K562 (cell line): Measurements from ENCODE around the gene RPS19. TPM values are rescaled to one million over a fixed set of nuclear protein-coding genes. Genes with fewer than 3 reads are reported as not detected.

Experiments
- ATAC-seq: fragments of 200-7000 bp; cut with Tn5 transposase; 3 replicates; pipeline ENCODE4 v1.9.1; 2020; ENCODE audit warnings: moderate library complexity
- BruUV-seq: library from RNA; stranded (reverse); fragments of 400-500 nt; replicated peaks from 2 replicates; lab custom pipeline; 2021; lab: Mats Ljungman, UMichigan
- CTCF ChIA-PET: fragments of 300-600 bp; formaldehyde crosslinking; extraction: SDS; loops from one replicate; lab custom pipeline; 2021; ENCODE audit warnings: low intra/inter-chr PET ratio; lab: Yijun Ruan, JAX
- POLR2A ChIA-PET: fragments of 300-600, 350-650 bp; sonication (Branson Sonifier 250); formaldehyde crosslinking; extraction: SDS; loops from one replicate; lab custom pipeline; 2021; ENCODE audit warnings: antibody characterized with exemption, inconsistent platforms; lab: Yijun Ruan, JAX
- DNase-seq, 4 experiments: peaks; one replicate each; pipeline versions ENCODE4 v3.0.0 to v3.0.0-alpha.2; 2011 to 2018; ENCODE audit warnings: low spot score in 3 of 4, mixed read lengths in 3 of 4; ENCODE audit errors: extremely low read depth in 1 of 4
- FAIRE-seq: peaks from 2 replicates; lab custom pipeline; 2011; peaks lifted over from hg19 to GRCh38; lab: Jason Lieb, UNC
- H2AFZ ChIP-seq: 2 replicates; pipeline ENCODE4 v1.6.0; 2011; ENCODE audit warnings: low read depth, low read length, control low read depth, inconsistent platforms
- H3K27ac ChIP-seq: fragments of 200-600 bp; 3 replicates; pipeline ENCODE4 v1.8.0; 2011; ENCODE audit warnings: low read depth, mild to moderate bottlenecking, control low read depth, inconsistent platforms, low read length, moderate library complexity, mixed read lengths; ENCODE audit errors: extremely low read depth
- H3K27me3 ChIP-seq, 2 experiments: fragments of 300-600 bp in 1 of 2; 2 replicates in 1 of 2; 3 replicates in 1 of 2; pipeline versions ENCODE4 v1.6.0 to v1.8.0; 2011; ENCODE audit warnings: inconsistent platforms in 2 of 2, low read length in 2 of 2, mild to moderate bottlenecking in 1 of 2, mixed read lengths in 1 of 2, moderate library complexity in 1 of 2; ENCODE audit not compliant: control insufficient read depth in 2 of 2, insufficient read depth in 2 of 2
- H3K36me3 ChIP-seq: fragments of 300-600 bp; 3 replicates; pipeline ENCODE4 v1.8.0; 2011; ENCODE audit warnings: mild to moderate bottlenecking, low read length, inconsistent platforms; ENCODE audit not compliant: control insufficient read depth, insufficient read depth
- H3K4me1 ChIP-seq, 2 experiments: fragments of 200-600 bp in 1 of 2; replicated peaks in 1 of 2; 2 replicates in 1 of 2; 3 replicates in 1 of 2; pipeline versions ENCODE4 v1.5.1 to v1.8.0; 2011; ENCODE audit warnings: inconsistent platforms in 2 of 2, low read length in 2 of 2, mild to moderate bottlenecking in 1 of 2, mixed read lengths in 1 of 2, moderate library complexity in 1 of 2; ENCODE audit not compliant: control insufficient read depth in 2 of 2, insufficient read depth in 2 of 2
- H3K4me2 ChIP-seq: 2 replicates; pipeline ENCODE4 v1.6.1; 2011; ENCODE audit warnings: low read length, control low read depth, inconsistent platforms, mixed read lengths; ENCODE audit not compliant: insufficient read depth
- H3K4me3 ChIP-seq: fragments of 200-600 bp; sonication (generic), shearing (Covaris generic); 2 replicates; pipeline ENCODE4 v1.5.1; 2016; ENCODE audit warnings: control low read depth, inconsistent platforms
- H3K79me2 ChIP-seq: fragments of 200-600 bp; 3 replicates; pipeline ENCODE4 v1.8.0; 2011; ENCODE audit warnings: low read length, inconsistent platforms; ENCODE audit not compliant: control insufficient read depth, insufficient read depth
- H3K9ac ChIP-seq, 2 experiments: 2 replicates each; pipeline versions ENCODE4 v1.6.0 to v1.6.1; 2011; ENCODE audit warnings: low read depth in 2 of 2, low read length in 2 of 2, control low read depth in 1 of 2, inconsistent platforms in 1 of 2, mild to moderate bottlenecking in 1 of 2, mixed read lengths in 1 of 2; ENCODE audit not compliant: insufficient read depth in 1 of 2
- H3K9me1 ChIP-seq: one replicate; pipeline ENCODE4 v1.6.0; 2011; ENCODE audit warnings: inconsistent platforms, mild to moderate bottlenecking, low read length, moderate library complexity; ENCODE audit not compliant: control insufficient read depth, insufficient read depth
- H3K9me3 ChIP-seq: replicated peaks from 2 replicates; pipeline ENCODE4 v1.5.1; 2011; ENCODE audit warnings: low read depth, low read length, inconsistent platforms; ENCODE audit not compliant: control insufficient read depth, insufficient read depth
- H4K20me1 ChIP-seq: replicated peaks from 2 replicates; pipeline ENCODE4 v1.6.1; 2011; ENCODE audit warnings: low read length, inconsistent platforms, mixed read lengths; ENCODE audit not compliant: control insufficient read depth, insufficient read depth
- KLF13 ChIP-seq: fragments of 450-650 bp; IDR thresholded peaks from 2 replicates; pipeline ENCODE4 v1.6.1; 2016; ENCODE audit warnings: missing genetic modification characterization, low read depth, mild to moderate bottlenecking, missing compliant biosample characterization, moderate library complexity, borderline replicate concordance
- PCBP2 ChIP-seq: fragments of 200-400 bp; formaldehyde crosslinking; IDR thresholded peaks from 2 replicates; pipeline ENCODE4 v1.6.1; 2018; ENCODE audit warnings: low read length, low read depth, mild to moderate bottlenecking, moderate library complexity; ENCODE audit not compliant: poor library complexity, severe bottlenecking
- YBX1 ChIP-seq: fragments of 450-650 bp; IDR thresholded peaks from 2 replicates; pipeline ENCODE4 v1.7.1; 2016; ENCODE audit warnings: mild to moderate bottlenecking
- WGBS: fragments of 100-300 bp; shearing (Covaris generic); methylation state at CpG from one replicate; pipeline ENCODE4 v1.1.6; 2016; ENCODE audit warnings: low coverage, mixed read lengths; ENCODE audit not compliant: insufficient coverage; ENCODE audit errors: missing lambda C conversion rate; 5-methylcytosine and 5-hydroxymethylcytosine counted together
- in situ Hi-C: fragments of 300-500 bp; cut with MboI; formaldehyde crosslinking; loops from 4 replicates; pipeline ENCODE4 v1.15.0; 2018; ENCODE audit warnings: inconsistent platforms, mixed read lengths
- intact Hi-C: fragments of 100-400 bp; cut with micrococcal nuclease; formaldehyde crosslinking; loops from 2 replicates; pipeline ENCODE4 v1.14.2; 2022
- polyA plus RNA-seq, 8 experiments: library from polyadenylated mRNA; depleted of rRNA in 4 of 8; stranded (reverse) in 5 of 8; unstranded in 3 of 8; fragments of >200 nt; fragmentation: Nextera tagmentation in 2 of 8; fragmentation: Illumina TruSeq in 1 of 8; extraction: Ambion mirVana in 2 of 8; extraction: Trizol in 1 of 8; gene quantifications; 2 replicates each; pipeline versions ENCODE4 v1.2.1 to v1.2.3, GENCODE V29; 2011 to 2014; ENCODE audit warnings: inconsistent platforms in 1 of 8, missing spikeins in 1 of 8
- total RNA-seq, 7 experiments: library from RNA; depleted of rRNA in 6 of 7; stranded (reverse); fragments of >200 nt in 6 of 7; fragmentation: Illumina TruSeq in 2 of 7; extraction: Trizol in 2 of 7; gene quantifications; 2 replicates each; pipeline versions ENCODE4 v1.2.1 to v1.2.3, GENCODE V29; 2011 to 2021; ENCODE audit warnings: low replicate concordance in 1 of 7
- TF ChIP-seq, protein P1 (sequence below): fragments of 150-350 bp; IDR thresholded peaks from 2 replicates; pipeline ENCODE4 v1.6.1; 2014; ENCODE audit warnings: low read depth, mild to moderate bottlenecking, low read length, borderline replicate concordance
- TF ChIP-seq, protein P2 (sequence below): fragments of 200-800 bp; sonication (Bioruptor generic); IDR thresholded peaks from 2 replicates; pipeline ENCODE4 v1.6.1; 2016; ENCODE audit warnings: missing genetic modification characterization, missing compliant biosample characterization

RPS19 gene
- total and polyA plus RNA-seq, 9 of the 15 experiments (the other 6 are each of a cell fraction or from before 2014, with no cell fraction given): 1,964 to 3,408 (median 2,747) TPM

DNA sequence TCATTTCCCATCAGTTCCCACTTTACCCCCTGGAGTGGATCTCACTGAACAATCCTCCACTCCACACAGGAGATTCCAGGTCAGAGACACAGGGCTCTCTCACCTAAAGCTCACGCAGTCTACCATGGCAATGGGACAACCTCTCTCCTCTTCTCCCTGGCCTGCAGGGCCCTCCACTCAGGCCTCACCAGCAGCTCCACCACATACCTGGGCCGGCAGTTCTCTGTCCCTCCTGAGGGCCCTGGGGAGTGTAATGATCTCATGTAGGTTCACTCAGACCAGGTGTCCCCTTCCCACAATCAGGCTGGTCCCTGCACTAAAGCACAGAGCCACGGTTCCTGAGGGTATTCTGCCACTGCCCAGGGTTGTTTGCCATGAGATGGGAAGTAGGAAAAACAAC is 48.1 kb upstream of the RPS19 start:
- H3K36me3 ChIP-seq: no peaks in the 10 kb centered on the region
- H3K9me3 ChIP-seq: no peaks in the 10 kb centered on the region
- H3K4me2 ChIP-seq: no peak overlapping the region
- WGBS: 0% methylated on average over 3 of the region's 3 CpGs
- no peak overlapping the region for H3K27ac ChIP-seq
- TF ChIP-seq PCBP2: no peak
- TF ChIP-seq, protein P1, sequence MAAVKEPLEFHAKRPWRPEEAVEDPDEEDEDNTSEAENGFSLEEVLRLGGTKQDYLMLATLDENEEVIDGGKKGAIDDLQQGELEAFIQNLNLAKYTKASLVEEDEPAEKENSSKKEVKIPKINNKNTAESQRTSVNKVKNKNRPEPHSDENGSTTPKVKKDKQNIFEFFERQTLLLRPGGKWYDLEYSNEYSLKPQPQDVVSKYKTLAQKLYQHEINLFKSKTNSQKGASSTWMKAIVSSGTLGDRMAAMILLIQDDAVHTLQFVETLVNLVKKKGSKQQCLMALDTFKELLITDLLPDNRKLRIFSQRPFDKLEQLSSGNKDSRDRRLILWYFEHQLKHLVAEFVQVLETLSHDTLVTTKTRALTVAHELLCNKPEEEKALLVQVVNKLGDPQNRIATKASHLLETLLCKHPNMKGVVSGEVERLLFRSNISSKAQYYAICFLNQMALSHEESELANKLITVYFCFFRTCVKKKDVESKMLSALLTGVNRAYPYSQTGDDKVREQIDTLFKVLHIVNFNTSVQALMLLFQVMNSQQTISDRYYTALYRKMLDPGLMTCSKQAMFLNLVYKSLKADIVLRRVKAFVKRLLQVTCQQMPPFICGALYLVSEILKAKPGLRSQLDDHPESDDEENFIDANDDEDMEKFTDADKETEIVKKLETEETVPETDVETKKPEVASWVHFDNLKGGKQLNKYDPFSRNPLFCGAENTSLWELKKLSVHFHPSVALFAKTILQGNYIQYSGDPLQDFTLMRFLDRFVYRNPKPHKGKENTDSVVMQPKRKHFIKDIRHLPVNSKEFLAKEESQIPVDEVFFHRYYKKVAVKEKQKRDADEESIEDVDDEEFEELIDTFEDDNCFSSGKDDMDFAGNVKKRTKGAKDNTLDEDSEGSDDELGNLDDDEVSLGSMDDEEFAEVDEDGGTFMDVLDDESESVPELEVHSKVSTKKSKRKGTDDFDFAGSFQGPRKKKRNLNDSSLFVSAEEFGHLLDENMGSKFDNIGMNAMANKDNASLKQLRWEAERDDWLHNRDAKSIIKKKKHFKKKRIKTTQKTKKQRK: no peak
- TF ChIP-seq KLF13 (tag): no peak
- TF ChIP-seq, protein P2, sequence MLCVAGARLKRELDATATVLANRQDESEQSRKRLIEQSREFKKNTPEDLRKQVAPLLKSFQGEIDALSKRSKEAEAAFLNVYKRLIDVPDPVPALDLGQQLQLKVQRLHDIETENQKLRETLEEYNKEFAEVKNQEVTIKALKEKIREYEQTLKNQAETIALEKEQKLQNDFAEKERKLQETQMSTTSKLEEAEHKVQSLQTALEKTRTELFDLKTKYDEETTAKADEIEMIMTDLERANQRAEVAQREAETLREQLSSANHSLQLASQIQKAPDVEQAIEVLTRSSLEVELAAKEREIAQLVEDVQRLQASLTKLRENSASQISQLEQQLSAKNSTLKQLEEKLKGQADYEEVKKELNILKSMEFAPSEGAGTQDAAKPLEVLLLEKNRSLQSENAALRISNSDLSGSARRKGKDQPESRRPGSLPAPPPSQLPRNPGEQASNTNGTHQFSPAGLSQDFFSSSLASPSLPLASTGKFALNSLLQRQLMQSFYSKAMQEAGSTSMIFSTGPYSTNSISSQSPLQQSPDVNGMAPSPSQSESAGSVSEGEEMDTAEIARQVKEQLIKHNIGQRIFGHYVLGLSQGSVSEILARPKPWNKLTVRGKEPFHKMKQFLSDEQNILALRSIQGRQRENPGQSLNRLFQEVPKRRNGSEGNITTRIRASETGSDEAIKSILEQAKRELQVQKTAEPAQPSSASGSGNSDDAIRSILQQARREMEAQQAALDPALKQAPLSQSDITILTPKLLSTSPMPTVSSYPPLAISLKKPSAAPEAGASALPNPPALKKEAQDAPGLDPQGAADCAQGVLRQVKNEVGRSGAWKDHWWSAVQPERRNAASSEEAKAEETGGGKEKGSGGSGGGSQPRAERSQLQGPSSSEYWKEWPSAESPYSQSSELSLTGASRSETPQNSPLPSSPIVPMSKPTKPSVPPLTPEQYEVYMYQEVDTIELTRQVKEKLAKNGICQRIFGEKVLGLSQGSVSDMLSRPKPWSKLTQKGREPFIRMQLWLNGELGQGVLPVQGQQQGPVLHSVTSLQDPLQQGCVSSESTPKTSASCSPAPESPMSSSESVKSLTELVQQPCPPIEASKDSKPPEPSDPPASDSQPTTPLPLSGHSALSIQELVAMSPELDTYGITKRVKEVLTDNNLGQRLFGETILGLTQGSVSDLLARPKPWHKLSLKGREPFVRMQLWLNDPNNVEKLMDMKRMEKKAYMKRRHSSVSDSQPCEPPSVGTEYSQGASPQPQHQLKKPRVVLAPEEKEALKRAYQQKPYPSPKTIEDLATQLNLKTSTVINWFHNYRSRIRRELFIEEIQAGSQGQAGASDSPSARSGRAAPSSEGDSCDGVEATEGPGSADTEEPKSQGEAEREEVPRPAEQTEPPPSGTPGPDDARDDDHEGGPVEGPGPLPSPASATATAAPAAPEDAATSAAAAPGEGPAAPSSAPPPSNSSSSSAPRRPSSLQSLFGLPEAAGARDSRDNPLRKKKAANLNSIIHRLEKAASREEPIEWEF (CRISPR knock-in tag): no peak
- no peak for TF ChIP-seq YBX1
- H3K4me1 ChIP-seq: no peaks in the 10 kb centered on the region
- peaks cover 3% of the 10 kb centered on the region; the same call in 1 of the 2 replicates for H4K20me1 ChIP-seq
- no peaks in the 10 kb centered on the region for H3K9me1 ChIP-seq
- POLR2A ChIA-PET: no interaction called here
- H3K27me3 ChIP-seq: peaks cover 2 to 35% of the 10 kb centered on the region in 2 experiments; a peak in 3 of 5 replicates
- no peak overlapping the region for H2AFZ ChIP-seq
- no peak for DNase-seq
- BruUV-seq: no TSS peak
- CTCF ChIA-PET: no interaction called here
- H3K79me2 ChIP-seq: no peaks in the 10 kb centered on the region
- ATAC-seq: no peak
- in situ Hi-C loops: no loop called here
- H3K9ac ChIP-seq: no peak overlapping the region
- H3K4me3 ChIP-seq: no peak overlapping the region
- FAIRE-seq: no peak
- intact Hi-C loops: no loop called here
